HepG2 (cell line): ENCODE results near the gene GNB3. TPM values are rescaled to one million over a fixed set of nuclear protein-coding genes. Genes with fewer than 3 reads are reported as not detected.

Experiments used
- ATAC-seq: fragments of 200-7000 bp; cut with Tn5 transposase; 3 replicates; pipeline ENCODE4 v1.9.1; 2020; ENCODE audit warnings: mild to moderate bottlenecking, moderate library complexity
- BruUV-seq: library from RNA; stranded (reverse); fragments of 400-500 nt; replicated peaks from 2 replicates; lab custom pipeline; 2021; lab: Mats Ljungman, UMichigan
- CTCF ChIA-PET: fragments of 300-600 bp; formaldehyde crosslinking; extraction: SDS; loops from one replicate; lab custom pipeline; 2021; ENCODE audit warnings: low total read pairs, inconsistent platforms, low intra/inter-chr PET ratio; lab: Yijun Ruan, JAX
- POLR2A ChIA-PET: fragments of 350-600 bp; sonication (Branson Sonifier 250); formaldehyde crosslinking; loops from one replicate; lab custom pipeline; 2020; ENCODE audit warnings: antibody characterized with exemption, inconsistent platforms; lab: Yijun Ruan, JAX
- DNase-seq: peaks from one replicate; pipeline ENCODE4 v3.0.0-alpha.2; 2015; ENCODE audit warnings: low spot score
- FAIRE-seq: peaks from 3 replicates; lab custom pipeline; 2011; peaks lifted over from hg19 to GRCh38; lab: Jason Lieb, UNC
- H2AFZ ChIP-seq: one replicate; pipeline ENCODE4 v1.6.1; 2011; ENCODE audit warnings: low read length, inconsistent platforms
- H3K27ac ChIP-seq: fragments of 300-600 bp; 3 replicates; pipeline ENCODE4 v1.8.0; 2011; ENCODE audit warnings: mixed run types, mild to moderate bottlenecking, mixed read lengths, low read length, inconsistent platforms; ENCODE audit not compliant: insufficient read depth; ENCODE audit errors: extremely low read length
- H3K27me3 ChIP-seq, 2 experiments: fragments of 200-600 bp in 1 of 2; 2 replicates in 1 of 2; 3 replicates in 1 of 2; pipeline versions ENCODE4 v1.6.0 to v1.8.0; 2011; ENCODE audit warnings: low read length in 2 of 2, mild to moderate bottlenecking in 2 of 2, moderate library complexity in 2 of 2, inconsistent platforms in 1 of 2; ENCODE audit not compliant: insufficient read depth in 2 of 2, control insufficient read depth in 1 of 2
- H3K36me3 ChIP-seq, 2 experiments: fragments of 200-600 bp in 1 of 2; replicated peaks in 1 of 2; 2 replicates in 1 of 2; 3 replicates in 1 of 2; pipeline versions ENCODE4 v1.5.1 to v1.8.0; 2011; ENCODE audit warnings: low read length in 2 of 2, inconsistent platforms in 1 of 2; ENCODE audit not compliant: insufficient read depth in 2 of 2, control insufficient read depth in 1 of 2
- H3K4me1 ChIP-seq: 2 replicates; pipeline ENCODE4 v1.5.1; 2012; ENCODE audit warnings: low read length, inconsistent platforms; ENCODE audit not compliant: insufficient read depth
- H3K4me2 ChIP-seq: 2 replicates; pipeline ENCODE4 v1.6.0; 2011; ENCODE audit warnings: low read depth, low read length, inconsistent platforms
- H3K4me3 ChIP-seq, 3 experiments: fragments of 200-600 bp in 1 of 3; sonication (generic), shearing (Covaris generic) in 1 of 3; replicated peaks in 1 of 3; 2 replicates each; pipeline ENCODE4 v1.5.1; 2011 to 2016; ENCODE audit warnings: low read length in 3 of 3, inconsistent platforms in 2 of 3, low read depth in 2 of 3, mild to moderate bottlenecking in 2 of 3, control low read depth in 1 of 3, mixed read lengths in 1 of 3; ENCODE audit not compliant: insufficient read depth in 1 of 3
- H3K79me2 ChIP-seq: one replicate; pipeline ENCODE4 v1.6.1; 2011; ENCODE audit warnings: low read length, inconsistent platforms; ENCODE audit not compliant: insufficient read depth
- H3K9ac ChIP-seq: 2 replicates; pipeline ENCODE4 v1.6.0; 2011; ENCODE audit warnings: mild to moderate bottlenecking, low read depth, low read length, inconsistent platforms; ENCODE audit not compliant: insufficient read depth
- H3K9me3 ChIP-seq: 2 replicates; pipeline ENCODE4 v1.5.1; 2012; ENCODE audit warnings: mild to moderate bottlenecking, low read length
- H4K20me1 ChIP-seq: 2 replicates; pipeline ENCODE4 v1.6.0; 2011; ENCODE audit warnings: inconsistent platforms, mild to moderate bottlenecking, low read length, moderate library complexity; ENCODE audit not compliant: insufficient read depth
- DPF2 ChIP-seq: sonication (generic); formaldehyde crosslinking; IDR thresholded peaks from 2 replicates; pipeline ENCODE4 v1.4.0; 2020; ENCODE audit warnings: mild to moderate bottlenecking, low read depth, missing genetic modification reagents, borderline replicate concordance
- GABPA ChIP-seq, 2 experiments: IDR thresholded peaks; 2 replicates each; pipeline ENCODE4 v1.6.1; 2011 to 2016; ENCODE audit warnings: low read depth in 2 of 2, low read length in 1 of 2, missing biosample characterization in 1 of 2, missing genetic modification characterization in 1 of 2
- HCFC1 ChIP-seq: fragments of 150-350 bp; IDR thresholded peaks from 2 replicates; pipeline ENCODE4 v1.6.1; 2014; ENCODE audit warnings: low read depth, low read length
- HNRNPK ChIP-seq: fragments of 200-400 bp; formaldehyde crosslinking; IDR thresholded peaks from 2 replicates; pipeline ENCODE4 v1.6.1; 2018; ENCODE audit warnings: low read length, low read depth, moderate library complexity, mild to moderate bottlenecking; ENCODE audit not compliant: poor library complexity, severe bottlenecking
- KDM5A ChIP-seq: fragments of 200-600 bp; sonication (generic); IDR thresholded peaks from 2 replicates; pipeline ENCODE4 v1.7.0; 2018; ENCODE audit warnings: antibody characterized with exemption, mild to moderate bottlenecking, low read length, borderline replicate concordance
- MAFG ChIP-seq: sonication (generic); formaldehyde crosslinking; IDR thresholded peaks from 2 replicates; pipeline ENCODE4 v1.5.1; 2020; ENCODE audit warnings: mild to moderate bottlenecking, missing genetic modification reagents
- NFKBIZ ChIP-seq: IDR thresholded peaks from 2 replicates; pipeline ENCODE4 v1.6.1; 2018; ENCODE audit warnings: missing genetic modification reagents, missing compliant biosample characterization
- SOX13 ChIP-seq, 3 experiments: fragments of 450-650 bp in 1 of 3; sonication (generic) in 1 of 3; formaldehyde crosslinking in 1 of 3; IDR thresholded peaks in 2 of 3; conservative IDR thresholded peaks in 1 of 3; 2 replicates each; pipeline versions ENCODE4 v1.5.0 to v1.6.1; 2016 to 2020; ENCODE audit warnings: antibody characterized with exemption in 1 of 3, mild to moderate bottlenecking in 1 of 3, missing compliant biosample characterization in 1 of 3, missing genetic modification reagents in 1 of 3, moderate library complexity in 1 of 3
- TRIM24 ChIP-seq: sonication (generic); formaldehyde crosslinking; IDR thresholded peaks from 2 replicates; pipeline ENCODE4 v1.8.0; 2022; ENCODE audit warnings: mild to moderate bottlenecking, missing genetic modification reagents
- ZNF235 ChIP-seq: sonication (generic); formaldehyde crosslinking; IDR thresholded peaks from 2 replicates; pipeline ENCODE4 v1.8.1; 2023; ENCODE audit warnings: mild to moderate bottlenecking, missing genetic modification reagents, borderline replicate concordance
- ZNF256 ChIP-seq: sonication (generic); formaldehyde crosslinking; conservative IDR thresholded peaks from 2 replicates; pipeline ENCODE4 v1.4.0; 2020; ENCODE audit warnings: missing genetic modification reagents
- WGBS: methylation state at CpG from one replicate; pipeline ENCODE4 v1.1.6; 2017; ENCODE audit warnings: low lambda C conversion rate; 5-methylcytosine and 5-hydroxymethylcytosine counted together
- in situ Hi-C: cut with HindIII; loops from 2 replicates; pipeline ENCODE4 v1.10.0; 2017; ENCODE audit warnings: low pct_unique_long_range_greater_than_20kb; ENCODE audit not compliant: extremely low pct_ligation_motif_present
- intact Hi-C: fragments of 100-400 bp; cut with micrococcal nuclease; formaldehyde crosslinking; loops from one replicate; pipeline ENCODE4 v1.10.0; 2022; ENCODE audit not compliant: unreplicated experiment
- polyA plus RNA-seq, 8 experiments: library from polyadenylated mRNA; depleted of rRNA in 3 of 8; stranded (reverse) in 7 of 8; unstranded in 1 of 8; fragments of >200 nt; fragmentation: Illumina TruSeq in 4 of 8; extraction: Trizol in 4 of 8; gene quantifications; 2 replicates each; pipeline versions ENCODE4 v1.2.1 to v1.2.3, GENCODE V29; 2011 to 2016; ENCODE audit warnings: low read depth in 4 of 8, missing spikeins in 1 of 8, mixed read lengths in 1 of 8; ENCODE audit not compliant: insufficient read depth in 1 of 8
- total RNA-seq, 5 experiments: library from RNA; depleted of rRNA; stranded (reverse); fragments of >200 nt; fragmentation: Illumina TruSeq; extraction: Trizol; gene quantifications; 2 replicates each; pipeline ENCODE4 v1.2.3, GENCODE V29; 2016; ENCODE audit warnings: low read depth in 1 of 5
- TF ChIP-seq, protein P1 (sequence below): sonication (generic); formaldehyde crosslinking; IDR thresholded peaks from 2 replicates; pipeline ENCODE4 v1.5.0; 2020; ENCODE audit warnings: mild to moderate bottlenecking, missing genetic modification reagents
- TF ChIP-seq, protein P2 (sequence below): sonication (generic); formaldehyde crosslinking; IDR thresholded peaks from 2 replicates; pipeline ENCODE4 v1.4.0; 2020; ENCODE audit warnings: low read depth, mild to moderate bottlenecking, missing genetic modification reagents
- TF ChIP-seq, protein P3 (sequence below): sonication (generic); formaldehyde crosslinking; IDR thresholded peaks from 2 replicates; pipeline ENCODE4 v1.4.0; 2020; ENCODE audit warnings: missing genetic modification reagents

GNB3 gene
- total and polyA plus RNA-seq, 2 of the 13 experiments (the other 11 are each of a cell fraction or from before 2014, with no cell fraction given) = 1.3 to 3.6 TPM

DNA sequence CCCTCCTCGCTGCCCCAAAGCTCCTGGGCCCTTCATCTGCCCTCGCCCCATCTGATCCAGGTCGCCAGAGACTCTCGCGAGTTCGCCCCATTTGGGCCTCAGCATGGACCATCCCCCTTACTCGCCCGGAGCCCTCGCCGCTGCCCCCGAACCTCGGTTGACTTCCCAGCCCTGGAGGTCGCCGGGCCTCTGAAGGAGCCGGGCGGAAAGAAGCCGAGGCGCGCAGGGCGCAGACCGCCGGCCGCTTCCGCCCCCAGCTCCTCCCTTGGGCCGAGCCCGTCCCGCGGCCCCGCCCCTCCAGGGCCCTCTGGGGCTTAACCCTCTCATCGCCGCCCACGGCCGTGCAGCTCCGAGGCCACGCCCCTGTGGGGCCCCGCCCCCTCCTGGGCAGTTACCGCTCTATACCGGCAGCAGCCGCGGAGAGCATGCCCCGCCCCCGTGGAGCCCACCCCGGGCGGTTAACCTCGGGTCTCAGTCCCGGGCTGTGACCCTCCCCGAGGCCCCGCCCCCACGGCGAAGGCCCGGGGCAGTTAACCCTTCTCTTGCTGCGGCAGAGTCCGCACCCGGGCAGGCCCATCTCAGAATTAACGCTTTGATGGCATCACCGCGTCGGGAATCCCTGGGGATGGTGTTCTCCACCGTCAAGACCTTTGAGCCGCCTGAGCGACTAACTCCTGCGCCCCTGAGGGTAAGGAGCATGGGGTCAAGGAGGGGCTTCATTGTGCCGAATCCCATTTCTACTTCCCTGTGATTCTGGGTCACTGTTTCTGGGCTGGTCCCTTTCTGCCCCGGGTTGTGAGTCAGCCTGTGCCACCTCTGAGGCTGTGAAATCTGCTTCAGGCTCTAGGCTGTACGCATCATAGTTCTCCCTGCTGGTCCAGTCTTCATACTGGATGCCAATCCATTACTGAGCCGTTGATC lies 32.6 kb downstream of the GNB3 start, which contains the start of gene SPSB2:
Gene SPSB2 (minus strand): TSS at position 210 of the 921 bp plus-strand sequence. CDS start 402 bp downstream, outside the sequence.
- Histone ChIP-seq H3K4me2 (peak within 1 kb of the TSS; percentile 96), H3K4me1 (peaks cover 48% of the 10 kb centered on the region), H3K9me3 (no peaks in the 10 kb centered on the region), H2AFZ (peak within 1 kb of the TSS; percentile 21), H3K9ac (peak within 1 kb of the TSS; percentile 86), H3K4me3 (peak within 1 kb of the TSS; percentile 74 to 95 (median 76)), H4K20me1 (peaks cover 39% of the 10 kb centered on the region), H3K27ac (peak within 1 kb of the TSS; percentile 79), H3K36me3 (peaks cover 12 to 14% of the 10 kb centered on the region in 2 experiments), H3K79me2 (peaks cover 19% of the 10 kb centered on the region), H3K27me3 (no peaks in the 10 kb centered on the region; a peak in 1 of 5 replicates)
- ATAC-seq (peak; percentile 81), FAIRE-seq (peak; percentile 50), DNase-seq (peak; percentile 94)
- WGBS = 0% methylated on average over 10 of the region's 66 CpGs
- BruUV-seq = no TSS peak
- POLR2A ChIA-PET = interaction anchor here (0.6 to 3.9 kb wide), 29 partner anchors 9 to 339 kb away, joined by 3 to 73 read pairs (median 5); partner anchors contain the start of genes ATN1, C12orf57, CDCA3 and COPS7A
- CTCF ChIA-PET = interaction anchor here (2.4 kb wide), 1 partner anchor 18 kb away, joined by 24 read pairs; no protein-coding TSS in a partner anchor
- intact Hi-C loops (loop anchor here (1.0 kb wide), 3 partner anchors 18 to 70 kb away; partner anchors contain the start of genes CDCA3 and RNU7-1), in situ Hi-C loops (no loop called here)
- TF ChIP-seq GABPA (IDR thresholded peaks at IDR 0.05; ENCODE audit: low read depth, low read length) = no peak
- peak; percentile 61 for TF ChIP-seq GABPA (CRISPR knock-in tag; IDR thresholded peaks at IDR 0.05; ENCODE audit: low read depth)
- peak; percentile 34; the same call in 1 of the 2 replicates for TF ChIP-seq KDM5A
- TF ChIP-seq, protein P1, sequence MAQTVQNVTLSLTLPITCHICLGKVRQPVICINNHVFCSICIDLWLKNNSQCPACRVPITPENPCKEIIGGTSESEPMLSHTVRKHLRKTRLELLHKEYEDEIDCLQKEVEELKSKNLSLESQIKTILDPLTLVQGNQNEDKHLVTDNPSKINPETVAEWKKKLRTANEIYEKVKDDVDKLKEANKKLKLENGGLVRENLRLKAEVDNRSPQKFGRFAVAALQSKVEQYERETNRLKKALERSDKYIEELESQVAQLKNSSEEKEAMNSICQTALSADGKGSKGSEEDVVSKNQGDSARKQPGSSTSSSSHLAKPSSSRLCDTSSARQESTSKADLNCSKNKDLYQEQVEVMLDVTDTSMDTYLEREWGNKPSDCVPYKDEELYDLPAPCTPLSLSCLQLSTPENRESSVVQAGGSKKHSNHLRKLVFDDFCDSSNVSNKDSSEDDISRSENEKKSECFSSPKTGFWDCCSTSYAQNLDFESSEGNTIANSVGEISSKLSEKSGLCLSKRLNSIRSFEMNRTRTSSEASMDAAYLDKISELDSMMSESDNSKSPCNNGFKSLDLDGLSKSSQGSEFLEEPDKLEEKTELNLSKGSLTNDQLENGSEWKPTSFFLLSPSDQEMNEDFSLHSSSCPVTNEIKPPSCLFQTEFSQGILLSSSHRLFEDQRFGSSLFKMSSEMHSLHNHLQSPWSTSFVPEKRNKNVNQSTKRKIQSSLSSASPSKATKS = no peak
- TF ChIP-seq ZNF235 (CRISPR knock-in tag) = peak; percentile 52; the same call in 1 of the 2 replicates
- TF ChIP-seq, protein P2, sequence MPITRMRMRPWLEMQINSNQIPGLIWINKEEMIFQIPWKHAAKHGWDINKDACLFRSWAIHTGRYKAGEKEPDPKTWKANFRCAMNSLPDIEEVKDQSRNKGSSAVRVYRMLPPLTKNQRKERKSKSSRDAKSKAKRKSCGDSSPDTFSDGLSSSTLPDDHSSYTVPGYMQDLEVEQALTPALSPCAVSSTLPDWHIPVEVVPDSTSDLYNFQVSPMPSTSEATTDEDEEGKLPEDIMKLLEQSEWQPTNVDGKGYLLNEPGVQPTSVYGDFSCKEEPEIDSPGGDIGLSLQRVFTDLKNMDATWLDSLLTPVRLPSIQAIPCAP (CRISPR knock-in tag) = no peak
- TF ChIP-seq ZNF256 (CRISPR knock-in tag) = no peak
- no peak for TF ChIP-seq SOX13 (IDR thresholded peaks at IDR 0.05)
- TF ChIP-seq SOX13 (CRISPR knock-in tag; conservative IDR thresholded peaks at IDR 0.05 in 1 of 2, IDR thresholded peaks at IDR 0.05 in 1 of 2) = peak in 1 of 2 experiments; percentile 8; a peak in 1 of 4 replicates
- TF ChIP-seq MAFG = no peak
- TF ChIP-seq TRIM24 = no peak
- TF ChIP-seq, protein P3, sequence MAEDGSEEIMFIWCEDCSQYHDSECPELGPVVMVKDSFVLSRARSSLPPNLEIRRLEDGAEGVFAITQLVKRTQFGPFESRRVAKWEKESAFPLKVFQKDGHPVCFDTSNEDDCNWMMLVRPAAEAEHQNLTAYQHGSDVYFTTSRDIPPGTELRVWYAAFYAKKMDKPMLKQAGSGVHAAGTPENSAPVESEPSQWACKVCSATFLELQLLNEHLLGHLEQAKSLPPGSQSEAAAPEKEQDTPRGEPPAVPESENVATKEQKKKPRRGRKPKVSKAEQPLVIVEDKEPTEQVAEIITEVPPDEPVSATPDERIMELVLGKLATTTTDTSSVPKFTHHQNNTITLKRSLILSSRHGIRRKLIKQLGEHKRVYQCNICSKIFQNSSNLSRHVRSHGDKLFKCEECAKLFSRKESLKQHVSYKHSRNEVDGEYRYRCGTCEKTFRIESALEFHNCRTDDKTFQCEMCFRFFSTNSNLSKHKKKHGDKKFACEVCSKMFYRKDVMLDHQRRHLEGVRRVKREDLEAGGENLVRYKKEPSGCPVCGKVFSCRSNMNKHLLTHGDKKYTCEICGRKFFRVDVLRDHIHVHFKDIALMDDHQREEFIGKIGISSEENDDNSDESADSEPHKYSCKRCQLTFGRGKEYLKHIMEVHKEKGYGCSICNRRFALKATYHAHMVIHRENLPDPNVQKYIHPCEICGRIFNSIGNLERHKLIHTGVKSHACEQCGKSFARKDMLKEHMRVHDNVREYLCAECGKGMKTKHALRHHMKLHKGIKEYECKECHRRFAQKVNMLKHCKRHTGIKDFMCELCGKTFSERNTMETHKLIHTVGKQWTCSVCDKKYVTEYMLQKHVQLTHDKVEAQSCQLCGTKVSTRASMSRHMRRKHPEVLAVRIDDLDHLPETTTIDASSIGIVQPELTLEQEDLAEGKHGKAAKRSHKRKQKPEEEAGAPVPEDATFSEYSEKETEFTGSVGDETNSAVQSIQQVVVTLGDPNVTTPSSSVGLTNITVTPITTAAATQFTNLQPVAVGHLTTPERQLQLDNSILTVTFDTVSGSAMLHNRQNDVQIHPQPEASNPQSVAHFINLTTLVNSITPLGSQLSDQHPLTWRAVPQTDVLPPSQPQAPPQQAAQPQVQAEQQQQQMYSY = peak; percentile 53; the same call in 1 of the 2 replicates
- TF ChIP-seq HCFC1 = no peak; the same call in 1 of the 2 replicates
- peak; percentile 84 for TF ChIP-seq HNRNPK
- peak; percentile 37; the same call in 1 of the 2 replicates for TF ChIP-seq NFKBIZ (CRISPR knock-in tag)
- no peak for TF ChIP-seq DPF2
